GM13977 (cell line): ENCODE measurements around the gene STK24.

Experiments
- DNase-seq: peaks from one replicate; pipeline ENCODE4 v3.0.0; 2012; ENCODE audit warnings: low spot score
- in situ Hi-C: fragments of 300-500 bp; cut with MboI; formaldehyde crosslinking; loops from one replicate; pipeline ENCODE4 v1.12.0; 2022; ENCODE audit warnings: low sequenced_read_pairs, low pct_unique_long_range_greater_than_20kb, mixed read lengths, inconsistent platforms; ENCODE audit not compliant: unreplicated experiment
- TF ChIP-seq, protein P1 (sequence below): IDR thresholded peaks from 2 replicates; pipeline ENCODE4 v1.5.1; 2012; ENCODE audit warnings: mild to moderate bottlenecking, control low read depth; ENCODE audit not compliant: insufficient read depth; ENCODE audit errors: extremely low read depth, missing control alignments

Gene STK24

GRCh38 chr13:98586400-98587345 is 9.8 kb upstream of the STK24 start:
- in situ Hi-C loops = no loop called here
- TF ChIP-seq, protein P1, sequence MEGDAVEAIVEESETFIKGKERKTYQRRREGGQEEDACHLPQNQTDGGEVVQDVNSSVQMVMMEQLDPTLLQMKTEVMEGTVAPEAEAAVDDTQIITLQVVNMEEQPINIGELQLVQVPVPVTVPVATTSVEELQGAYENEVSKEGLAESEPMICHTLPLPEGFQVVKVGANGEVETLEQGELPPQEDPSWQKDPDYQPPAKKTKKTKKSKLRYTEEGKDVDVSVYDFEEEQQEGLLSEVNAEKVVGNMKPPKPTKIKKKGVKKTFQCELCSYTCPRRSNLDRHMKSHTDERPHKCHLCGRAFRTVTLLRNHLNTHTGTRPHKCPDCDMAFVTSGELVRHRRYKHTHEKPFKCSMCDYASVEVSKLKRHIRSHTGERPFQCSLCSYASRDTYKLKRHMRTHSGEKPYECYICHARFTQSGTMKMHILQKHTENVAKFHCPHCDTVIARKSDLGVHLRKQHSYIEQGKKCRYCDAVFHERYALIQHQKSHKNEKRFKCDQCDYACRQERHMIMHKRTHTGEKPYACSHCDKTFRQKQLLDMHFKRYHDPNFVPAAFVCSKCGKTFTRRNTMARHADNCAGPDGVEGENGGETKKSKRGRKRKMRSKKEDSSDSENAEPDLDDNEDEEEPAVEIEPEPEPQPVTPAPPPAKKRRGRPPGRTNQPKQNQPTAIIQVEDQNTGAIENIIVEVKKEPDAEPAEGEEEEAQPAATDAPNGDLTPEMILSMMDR = no peak
- DNase-seq = no peak

GRCh38 chr13:98585946-98586345 is 9.0 kb upstream of the STK24 start:
- DNase-seq = no peak
- TF ChIP-seq, protein P1 = no peak
- in situ Hi-C loops = no loop called here

GRCh38 chr13:98585398-98585754 is 8.5 kb upstream of the STK24 start:
- DNase-seq = no peak

DNA sequence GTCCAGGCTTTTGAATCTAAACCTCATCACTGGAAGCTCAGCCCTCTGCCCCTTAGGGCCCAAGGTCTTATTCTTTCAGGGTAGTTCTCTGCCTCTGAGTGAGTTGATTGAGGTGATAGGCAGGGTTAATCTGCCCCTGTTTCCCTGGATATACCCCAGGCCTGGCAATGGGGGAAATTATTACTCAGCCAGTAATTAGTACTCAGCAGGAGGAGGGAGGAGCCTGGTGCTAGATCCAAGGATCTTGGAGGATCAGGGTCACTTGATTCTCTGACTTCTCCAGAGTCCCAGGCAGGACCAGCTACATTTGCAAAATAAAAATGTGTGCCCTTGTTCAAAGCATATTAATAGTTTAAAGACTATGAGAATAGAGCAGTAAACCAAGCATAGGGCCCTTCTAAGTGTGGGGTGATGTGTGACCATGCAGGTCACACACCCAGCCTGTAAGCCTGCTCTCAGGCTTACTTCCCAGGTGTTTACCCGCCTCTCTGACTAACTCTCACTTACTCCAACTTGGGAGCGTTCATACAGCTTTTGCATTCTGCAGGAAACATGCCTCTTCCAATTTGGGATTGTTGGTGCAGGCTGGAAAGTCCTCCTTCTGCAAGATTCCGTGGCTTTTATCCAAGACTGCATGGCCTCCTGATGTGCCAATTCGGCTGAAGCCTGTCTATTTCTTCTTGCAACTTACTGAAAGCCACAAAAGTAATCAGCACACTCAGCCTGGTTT is 7.9 kb upstream of the STK24 start:
- in situ Hi-C loops = no loop called here
- TF ChIP-seq, protein P1 = no peak
- DNase-seq = no peak

More at GRCh38 chr13:98585398-98585754, 8.5 kb upstream of the STK24 start:
- in situ Hi-C loops = no loop called here
- TF ChIP-seq, protein P1 = no peak

- in situ Hi-C loops = no loop called here
- TF ChIP-seq, protein P1 = no peak
- DNase-seq = no peak
Observed at GRCh38 chr13:98582947-98583346, 6.0 kb upstream of the STK24 start.

GRCh38 chr13:98581971-98582702 is 5.2 kb upstream of the STK24 start:
- no peak for DNase-seq
- TF ChIP-seq, protein P1 = no peak
- in situ Hi-C loops = no loop called here
